Posterior cingulate gyrus (tissue), 11 donors: ENCODE data around the gene RHOF.

Experiments
- DNase-seq, 10 donors: peaks; one replicate each; pipeline versions ENCODE4 v3.0.0 to v3.0.0-alpha.2; 2020 to 2021; ENCODE audit warnings: mixed read lengths in 3 of 10
- intact Hi-C: fragments of 100-400 bp; cut with DNase I; formaldehyde crosslinking; loops from one replicate; pipeline ENCODE4 v1.15.1; 2023

The RHOF gene, protein sequence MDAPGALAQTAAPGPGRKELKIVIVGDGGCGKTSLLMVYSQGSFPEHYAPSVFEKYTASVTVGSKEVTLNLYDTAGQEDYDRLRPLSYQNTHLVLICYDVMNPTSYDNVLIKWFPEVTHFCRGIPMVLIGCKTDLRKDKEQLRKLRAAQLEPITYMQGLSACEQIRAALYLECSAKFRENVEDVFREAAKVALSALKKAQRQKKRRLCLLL

DNA sequence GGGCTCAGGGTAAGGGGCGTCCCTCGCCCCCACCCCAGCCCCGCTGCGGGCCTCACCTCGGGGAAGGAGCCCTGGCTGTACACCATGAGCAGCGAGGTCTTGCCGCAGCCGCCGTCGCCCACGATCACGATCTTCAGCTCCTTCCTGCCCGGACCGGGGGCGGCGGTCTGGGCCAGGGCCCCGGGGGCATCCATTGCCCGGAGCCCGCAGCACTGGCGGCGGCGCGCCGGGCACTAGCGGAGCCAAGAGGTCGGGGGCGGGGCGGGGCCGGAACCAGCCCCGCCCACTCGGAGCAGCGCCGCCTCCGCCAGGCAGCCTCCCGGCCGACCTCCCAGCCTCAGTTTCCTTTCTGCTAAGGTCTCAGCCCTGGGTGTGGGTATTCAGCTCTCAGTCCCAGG is at the start of gene RHOF:
Gene RHOF (minus strand): TSS at position 249 of the 398 bp plus-strand sequence. CDS start 55 bp downstream, at position 194.
- DNase-seq: peak in 1 of 10 donors; percentile 82
- intact Hi-C loops: no loop called here

DNA sequence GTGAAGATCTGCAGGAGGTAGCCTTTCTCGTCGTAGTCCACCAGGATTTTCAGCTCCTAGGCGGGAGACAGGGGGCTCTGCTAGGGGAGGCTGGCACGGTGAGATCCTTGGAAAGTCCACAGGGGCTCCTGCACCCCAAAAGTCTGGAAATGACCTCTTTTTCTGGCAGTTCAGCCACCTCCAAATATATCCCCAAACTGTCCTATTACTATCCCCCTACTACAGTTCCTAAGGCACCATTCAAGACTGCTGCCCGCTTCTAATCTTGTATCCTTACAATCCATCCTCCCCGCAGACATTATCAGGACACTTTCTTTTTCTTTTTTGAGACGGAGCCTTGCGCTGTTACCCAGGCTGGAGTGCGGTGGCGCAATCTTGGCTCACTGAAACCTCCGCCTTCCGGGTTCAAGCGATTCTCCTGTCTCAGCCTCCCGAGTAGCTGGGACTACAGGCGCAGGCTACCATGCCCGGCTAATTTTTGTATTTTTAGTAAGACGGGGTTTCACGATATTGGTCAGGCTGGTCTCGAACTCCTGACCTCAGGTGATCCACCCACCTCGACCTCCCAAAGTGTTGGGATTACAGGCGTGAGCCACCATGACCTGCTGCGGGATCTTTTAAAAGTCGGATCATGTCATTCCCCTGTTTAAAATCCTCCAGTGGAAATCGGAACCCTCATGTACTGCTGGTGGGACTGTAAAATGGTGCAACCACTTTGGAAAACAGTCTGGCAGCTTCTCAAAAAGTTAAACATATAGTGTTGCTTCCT is 46.7 kb upstream of the RHOF start:
- no peak for DNase-seq
- intact Hi-C loops: no loop called here

DNA sequence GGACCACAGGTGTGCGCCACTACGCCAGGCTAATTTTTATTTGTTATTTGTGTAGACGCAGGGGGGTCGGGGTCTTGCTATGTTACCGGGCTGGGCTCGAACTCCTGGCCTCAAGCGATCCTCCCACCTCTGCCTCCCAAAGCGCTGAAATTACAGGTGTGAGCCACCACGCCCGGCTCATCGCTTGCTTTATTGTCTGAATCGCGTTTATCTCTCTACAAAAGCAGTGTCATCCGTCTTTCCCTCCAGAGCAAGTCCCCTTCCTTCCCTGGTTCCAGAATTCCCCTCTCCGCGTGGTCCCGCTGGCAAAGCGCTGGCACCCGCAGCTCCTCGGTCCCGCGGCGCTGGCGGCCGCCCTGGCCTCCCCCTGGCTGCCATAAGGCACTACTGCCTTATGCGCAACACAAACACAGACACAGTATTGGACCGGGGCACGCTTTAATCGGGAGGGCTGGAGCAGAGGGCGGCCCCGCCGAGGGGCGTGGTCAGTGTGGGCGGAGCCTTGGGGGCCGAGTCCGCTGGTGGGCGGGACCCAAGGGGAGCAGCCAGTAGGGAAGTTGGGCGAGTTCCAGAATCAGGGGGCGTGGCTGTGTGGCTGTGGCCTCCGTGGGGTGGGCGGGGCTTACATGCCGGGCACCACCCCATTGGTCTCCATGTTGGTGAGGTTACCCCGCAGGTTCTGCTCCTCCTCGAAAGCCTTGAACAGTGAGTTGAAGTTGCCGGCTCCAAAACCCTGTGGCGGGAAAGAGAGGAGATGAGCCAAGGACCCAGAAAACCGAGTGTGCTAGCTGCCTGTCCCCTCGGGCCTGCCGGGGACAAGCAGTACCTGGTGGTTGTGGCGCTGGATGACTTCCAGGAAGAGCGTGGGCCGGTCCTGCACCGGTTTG is 45.9 kb upstream of the RHOF start:
- intact Hi-C loops: no loop called here
- peak; percentile 84 to 99 (median 94) for DNase-seq

DNA sequence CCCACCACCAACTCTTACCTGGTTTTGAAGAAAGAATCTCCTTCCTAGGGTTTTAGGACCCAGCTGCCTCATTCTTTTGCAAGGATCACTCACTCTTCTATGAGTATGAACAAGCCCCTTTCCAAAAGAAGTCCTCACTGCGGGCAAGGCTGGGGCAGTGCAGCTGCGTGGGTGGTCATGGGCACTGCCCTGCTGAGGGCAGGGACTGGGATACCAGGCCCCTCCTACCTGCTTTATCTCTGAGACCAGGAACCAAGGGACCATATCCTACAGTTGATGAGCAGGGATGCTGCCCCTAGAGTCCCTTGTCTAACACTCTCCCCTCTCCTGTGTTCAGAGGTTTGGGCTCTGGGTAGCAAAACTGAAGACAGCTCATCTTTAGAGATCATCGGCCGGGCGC is 44.6 kb upstream of the RHOF start:
- intact Hi-C loops: no loop called here

DNA sequence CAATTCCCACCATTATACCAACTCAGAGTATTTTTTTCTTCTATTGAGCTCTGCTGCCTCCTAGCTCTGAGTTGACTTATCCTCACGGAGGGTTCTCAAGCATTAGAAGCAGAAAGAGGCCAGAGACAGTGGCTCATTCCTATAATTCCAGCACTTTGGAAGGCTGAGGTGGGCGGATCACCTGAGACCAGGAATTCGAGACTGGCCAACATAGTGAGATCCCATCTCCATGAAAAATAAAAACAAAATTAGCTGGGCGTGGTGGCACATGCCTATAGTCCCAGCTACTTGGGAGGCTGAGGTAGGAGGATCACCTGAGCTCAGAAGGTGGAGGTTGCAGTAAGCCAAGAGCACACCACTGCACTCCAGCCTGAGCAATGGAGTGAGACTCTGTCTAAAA is 44.2 kb upstream of the RHOF start:
- no peak for DNase-seq
- intact Hi-C loops: no loop called here

More for the DNA sequence above, 44.6 kb upstream of the RHOF start:
- DNase-seq: no peak

DNA sequence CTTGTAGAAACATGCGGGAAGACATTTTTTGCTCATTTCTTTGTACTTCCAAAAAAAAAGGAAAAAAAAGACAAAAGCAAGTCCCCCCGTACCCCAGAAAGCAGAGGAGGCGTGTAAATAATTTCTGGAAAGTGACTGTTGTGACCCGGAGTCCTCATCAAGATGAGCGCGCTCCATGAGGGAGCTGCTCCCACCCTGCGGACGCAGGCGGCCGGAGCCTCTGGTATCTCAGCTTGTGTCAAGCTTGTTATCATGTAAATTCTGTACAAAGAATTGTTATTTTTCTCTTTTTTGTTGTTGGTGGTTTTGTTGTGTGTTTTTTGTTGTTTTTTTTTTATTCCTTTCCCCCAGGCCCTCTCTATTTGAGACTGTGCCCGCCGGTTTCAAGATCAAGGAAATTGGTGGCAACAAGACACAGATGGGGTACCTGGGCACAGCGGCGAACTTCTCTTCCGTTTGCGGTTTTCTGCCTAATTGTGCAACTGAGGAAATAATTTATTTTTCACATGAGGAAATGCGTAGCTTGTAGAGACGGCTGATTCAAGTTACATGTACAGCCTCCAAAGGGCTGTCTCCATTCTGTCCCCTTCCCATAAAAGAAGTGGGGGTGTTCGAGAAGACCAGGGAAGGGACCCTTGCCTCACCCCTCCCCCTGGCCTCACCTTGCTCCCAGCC is 38.2 kb upstream of the RHOF start:
- DNase-seq: peak in 1 of 10 donors; percentile 48
- intact Hi-C loops: no loop called here

DNA sequence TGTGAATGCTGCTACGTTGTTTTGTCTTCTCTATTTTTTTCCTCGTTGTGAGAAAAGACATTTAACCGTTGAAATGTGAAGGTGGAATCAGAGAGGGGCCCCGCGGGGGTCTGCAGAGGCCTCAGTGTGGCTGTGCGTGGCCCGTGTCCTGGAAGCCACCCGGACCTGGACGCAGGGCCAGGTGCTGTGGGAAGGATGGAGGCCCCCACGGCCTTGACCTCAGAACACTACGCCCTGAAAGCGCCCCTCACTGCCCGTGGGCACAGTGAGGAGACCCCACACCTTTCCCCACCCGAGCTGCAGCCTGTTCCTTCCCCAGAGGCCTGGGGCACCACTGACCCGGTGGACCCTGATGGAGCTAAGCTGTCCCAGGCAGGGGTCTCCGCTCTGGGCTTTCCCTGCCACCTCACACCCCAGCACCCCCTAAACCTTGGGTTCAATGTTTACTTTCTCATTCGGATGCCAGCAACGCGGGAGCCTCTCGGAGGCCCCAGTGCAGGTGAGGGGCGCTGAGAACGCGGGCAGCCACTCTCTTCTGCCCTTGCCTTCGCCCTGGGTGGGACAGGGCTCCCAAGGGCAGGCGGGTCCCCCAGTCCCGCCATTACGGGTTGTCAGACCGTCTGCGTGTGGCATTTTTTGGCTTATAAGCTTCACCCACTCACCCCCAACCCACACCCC is 37.2 kb upstream of the RHOF start:
- intact Hi-C loops: no loop called here
- peak in 1 of 10 donors; percentile 46 for DNase-seq

DNA sequence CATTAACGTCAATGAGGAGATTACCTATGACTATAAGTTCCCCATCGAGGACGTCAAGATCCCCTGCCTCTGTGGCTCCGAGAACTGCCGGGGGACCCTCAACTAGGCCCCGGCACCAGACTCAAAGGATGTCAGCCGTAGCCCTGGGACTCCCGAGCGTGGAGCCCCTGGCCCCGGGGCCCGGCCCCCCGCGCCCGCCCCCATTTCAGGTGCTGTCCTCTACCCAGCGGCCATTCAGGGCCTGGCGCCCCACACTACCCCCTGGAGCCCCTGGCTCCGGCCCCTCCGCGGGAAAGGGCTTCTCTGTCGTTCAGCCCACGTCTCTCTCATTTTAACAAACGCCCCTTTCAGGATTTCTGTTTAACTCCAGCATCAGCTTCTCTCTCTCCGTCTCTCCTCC is 36.6 kb upstream of the RHOF start:
- intact Hi-C loops: no loop called here
- DNase-seq: peak in 1 of 10 donors; percentile 54

DNA sequence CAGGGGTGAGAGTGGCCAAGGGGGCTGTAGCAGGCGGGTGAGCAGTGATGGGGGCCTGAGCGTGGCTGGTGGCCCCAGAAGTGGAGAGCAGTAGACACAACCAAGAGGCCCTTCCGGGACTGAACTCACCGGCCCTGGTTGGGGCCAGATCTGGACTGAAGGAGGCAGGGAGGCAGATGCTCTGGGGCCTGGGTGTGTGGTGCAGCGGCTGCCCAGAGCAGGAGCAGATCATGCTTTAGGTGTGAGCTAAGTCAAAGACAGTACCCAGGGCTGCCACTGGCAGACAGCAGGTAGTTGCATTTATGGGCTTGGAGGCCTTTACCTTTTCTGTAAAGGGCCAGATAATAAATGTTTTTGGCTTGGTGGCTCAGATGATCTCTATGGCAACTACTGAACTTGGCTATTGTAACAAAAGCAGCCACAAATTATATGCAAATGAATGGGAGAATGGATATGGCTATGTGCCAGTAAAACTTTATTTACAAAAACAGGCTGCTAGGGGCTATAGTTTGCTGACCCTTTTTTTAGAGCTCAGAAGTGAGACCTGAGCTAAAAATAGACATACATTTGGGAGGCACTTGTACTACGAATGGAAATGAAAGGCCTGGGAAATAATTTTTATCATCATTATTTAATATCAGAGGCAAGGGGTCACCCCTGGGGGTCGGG is 35.9 kb upstream of the RHOF start:
- intact Hi-C loops: no loop called here
- DNase-seq: peak in 1 of 10 donors; percentile 50

DNA sequence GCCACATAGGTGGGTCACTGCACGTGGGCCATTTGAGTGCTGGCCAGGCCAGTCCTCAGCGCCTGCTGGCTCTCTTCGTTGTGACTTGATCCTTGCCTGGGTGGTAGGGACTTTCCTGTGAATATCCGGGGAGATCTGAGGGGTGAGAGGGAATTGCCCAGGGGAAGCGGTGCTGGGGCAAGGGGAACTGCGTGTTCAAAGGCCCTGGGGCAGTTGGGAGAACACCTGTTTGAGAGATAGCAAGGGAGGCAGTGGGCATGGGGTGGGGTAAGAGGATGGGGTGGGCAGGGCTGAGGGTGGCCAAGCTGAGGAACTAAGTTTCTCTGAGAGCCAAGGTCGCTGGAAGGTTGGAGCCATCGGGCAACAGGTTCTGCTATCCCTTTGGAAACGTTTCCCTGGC is 35.3 kb upstream of the RHOF start:
- intact Hi-C loops: no loop called here
- DNase-seq: peak in 1 of 10 donors; percentile 40

DNA sequence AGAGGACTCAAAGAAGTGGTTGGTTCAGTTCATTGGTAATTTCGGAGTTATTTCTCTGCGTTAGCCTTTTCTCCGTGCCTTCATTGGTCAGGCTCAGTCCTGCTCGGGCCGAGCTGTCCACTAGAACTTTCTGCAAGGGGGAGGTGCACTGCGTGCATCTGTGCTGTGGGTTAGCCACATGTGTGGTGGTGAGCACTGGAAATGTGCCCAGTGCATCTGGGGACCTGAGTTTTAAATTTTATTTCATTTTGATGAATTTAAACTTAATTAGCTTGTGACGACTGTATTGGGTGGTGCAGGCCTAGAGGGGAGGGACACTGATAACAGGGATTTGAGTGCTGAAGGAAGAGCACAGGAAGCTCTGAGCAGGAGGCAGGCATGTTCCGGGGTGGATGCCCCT is 34.8 kb upstream of the RHOF start:
- intact Hi-C loops: no loop called here
- DNase-seq: peak in 1 of 10 donors; percentile 3

DNA sequence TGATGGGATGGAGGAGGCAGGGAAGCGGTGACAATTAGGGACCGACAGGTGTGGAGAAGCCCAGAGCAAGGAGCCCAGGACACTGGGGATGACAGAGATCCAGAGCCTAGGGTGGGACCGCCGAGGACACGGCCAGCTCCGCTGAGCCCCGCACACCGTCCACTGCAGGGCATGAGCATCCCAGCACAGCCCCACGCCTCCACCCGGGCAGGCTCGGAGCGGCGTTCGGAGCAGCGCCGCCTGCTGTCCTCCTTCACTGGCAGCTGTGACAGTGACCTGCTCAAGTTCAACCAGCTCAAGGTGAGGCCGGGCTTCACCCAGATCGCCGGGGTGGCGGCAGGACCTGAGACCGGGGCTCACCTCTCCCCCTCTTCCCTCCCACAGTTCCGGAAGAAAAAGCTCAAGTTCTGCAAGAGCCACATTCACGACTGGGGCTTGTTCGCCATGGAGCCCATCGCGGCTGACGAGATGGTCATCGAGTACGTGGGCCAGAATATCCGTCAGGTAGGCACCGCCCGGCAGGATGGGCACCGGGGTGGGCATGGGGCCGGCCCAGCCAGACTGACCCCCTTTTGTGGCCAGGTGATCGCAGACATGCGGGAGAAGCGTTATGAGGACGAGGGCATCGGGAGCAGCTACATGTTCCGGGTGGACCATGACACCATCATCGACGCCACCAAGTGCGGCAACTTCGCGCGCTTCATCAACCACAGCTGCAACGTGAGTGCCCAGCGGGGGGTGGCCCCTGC is 34.0 kb upstream of the RHOF start:
- intact Hi-C loops: no loop called here
- DNase-seq: peak in 1 of 10 donors; percentile 59

DNA sequence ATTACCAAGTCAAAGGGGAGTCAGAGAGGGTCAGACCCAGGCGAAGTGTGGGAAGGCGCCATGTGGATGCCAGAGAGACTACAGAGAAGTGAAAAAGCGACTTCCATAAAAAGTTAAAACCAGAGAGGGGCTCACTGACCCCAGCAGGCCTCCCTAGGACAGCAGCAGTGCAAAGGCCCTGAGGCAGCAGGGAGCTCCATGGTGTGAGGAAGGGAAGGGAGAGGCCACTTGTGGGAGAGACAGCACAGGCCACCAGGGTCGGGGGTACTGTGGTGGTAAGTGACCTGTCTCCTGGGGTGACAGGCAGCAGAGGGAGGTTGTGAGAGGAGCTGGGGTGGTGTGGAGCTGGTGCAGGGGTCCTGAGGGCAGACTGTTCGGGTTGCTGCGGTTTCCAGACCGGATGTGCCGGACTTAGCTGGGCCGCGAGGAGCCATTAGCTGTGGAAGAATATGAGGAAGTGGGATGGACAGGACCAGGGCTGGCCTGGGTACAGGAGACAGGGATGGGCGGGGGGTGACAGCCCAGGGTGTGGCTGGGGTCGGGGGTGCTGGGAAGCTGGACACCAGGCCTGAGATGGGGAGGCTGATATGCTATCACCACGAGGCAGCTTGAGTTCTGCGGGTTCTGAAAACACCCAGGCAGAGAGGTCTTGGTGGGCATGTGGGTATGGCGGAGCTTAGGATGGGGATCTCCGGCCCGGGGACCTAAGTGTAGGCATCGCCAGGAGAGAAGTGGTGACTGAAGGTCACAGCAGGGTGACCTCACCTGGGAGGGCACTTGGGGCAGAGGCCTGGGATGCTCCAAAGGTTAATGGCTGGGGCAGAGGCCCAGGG is 33.0 kb upstream of the RHOF start:
- intact Hi-C loops: no loop called here
- peak in 2 of 10 donors; percentile 35 to 62 for DNase-seq

DNA sequence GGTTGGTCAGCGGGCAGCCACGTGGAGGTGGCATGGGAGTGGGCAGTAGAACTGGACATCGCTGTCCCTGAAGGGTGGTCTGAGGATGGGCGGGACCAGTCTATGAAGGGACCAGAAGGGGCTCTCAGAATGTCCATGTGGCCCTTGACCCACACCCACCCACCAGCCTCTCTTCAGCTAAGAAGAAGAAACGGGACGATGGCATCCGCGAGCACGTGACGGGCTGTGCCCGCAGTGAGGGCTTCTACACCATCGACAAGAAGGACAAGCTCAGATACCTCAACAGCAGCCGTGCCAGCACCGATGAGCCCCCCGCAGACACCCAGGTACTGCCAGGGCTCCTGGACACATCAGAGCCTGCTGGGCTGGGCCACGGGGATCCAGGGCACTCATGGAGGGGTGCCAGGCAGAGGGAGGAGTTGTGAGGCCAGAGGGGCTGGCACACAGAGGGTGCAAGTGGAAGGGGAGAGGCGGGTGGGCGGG is 31.6 kb upstream of the RHOF start:
- intact Hi-C loops: no loop called here
- peak in 2 of 10 donors; percentile 57 to 85 for DNase-seq

DNA sequence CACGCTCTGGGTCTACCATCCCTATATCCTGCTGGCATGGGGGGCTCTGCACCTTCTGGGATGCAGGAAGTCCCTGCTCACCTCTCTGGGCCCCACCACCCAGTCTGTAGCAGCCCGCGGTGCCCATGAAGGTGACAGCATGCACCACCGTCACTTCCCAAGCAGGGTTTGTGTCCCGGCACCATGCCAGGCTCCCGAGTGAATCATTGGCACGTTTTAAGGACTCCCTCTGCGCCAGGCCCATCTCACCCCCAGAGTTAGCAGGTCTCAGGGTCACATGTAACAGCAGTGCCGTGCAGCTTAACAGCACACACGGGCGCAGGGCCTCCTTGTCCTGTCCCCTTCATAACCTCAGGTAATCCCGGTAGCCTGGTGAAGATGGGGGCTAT is 30.2 kb upstream of the RHOF start:
- peak in 2 of 10 donors; percentile 51 to 55 for DNase-seq
- intact Hi-C loops: no loop called here

DNA sequence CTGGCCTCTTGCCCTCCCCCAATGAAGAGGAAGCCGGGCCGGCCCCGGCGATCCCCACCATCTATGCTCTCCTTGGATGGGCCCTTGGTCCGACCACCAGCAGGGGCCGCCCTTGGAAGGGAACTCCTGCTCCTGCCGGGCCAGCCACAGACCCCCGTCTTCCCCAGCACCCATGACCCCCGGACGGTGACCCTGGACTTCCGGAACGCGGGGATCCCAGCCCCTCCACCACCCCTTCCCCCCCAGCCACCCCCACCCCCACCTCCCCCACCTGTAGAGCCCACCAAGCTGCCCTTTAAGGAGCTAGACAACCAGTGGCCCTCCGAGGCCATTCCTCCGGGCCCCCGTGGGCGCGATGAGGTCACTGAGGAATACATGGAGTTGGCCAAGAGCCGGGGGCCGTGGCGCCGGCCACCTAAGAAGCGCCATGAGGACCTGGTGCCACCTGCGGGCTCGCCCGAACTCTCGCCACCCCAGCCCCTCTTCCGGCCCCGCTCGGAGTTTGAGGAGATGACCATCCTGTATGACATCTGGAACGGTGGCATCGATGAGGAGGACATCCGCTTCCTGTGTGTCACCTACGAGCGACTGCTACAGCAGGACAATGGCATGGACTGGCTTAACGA is 29.7 kb upstream of the RHOF start:
- peak in 2 of 10 donors; percentile 44 to 62 for DNase-seq
- intact Hi-C loops: no loop called here
